Common myeloid progenitor, CD34-positive (primary cell): Measurements from ENCODE around the gene CD52.

Source experiments
- CTCF ChIA-PET: fragments of 350-600 bp; sonication (Branson Sonifier 250); formaldehyde crosslinking; loops from one replicate; lab custom pipeline; 2021; ENCODE audit warnings: antibody characterized with exemption; lab: Charles Lee
- POLR2A ChIA-PET: fragments of 350-600 bp; sonication (Branson Sonifier 250); formaldehyde crosslinking; loops from one replicate; lab custom pipeline; 2021; ENCODE audit warnings: antibody characterized with exemption; lab: Charles Lee
- DNase-seq, 3 donors: peaks; one replicate each; pipeline versions ENCODE4 v3.0.0 to v3.0.0-alpha.2; 2013
- H3K27ac ChIP-seq, 2 experiments: 1 replicate in 1 of 2; 2 replicates in 1 of 2; pipeline ENCODE4 v1.7.0; 2013; ENCODE audit warnings: inconsistent platforms in 2 of 2, low read length in 2 of 2, mild to moderate bottlenecking in 2 of 2, low read depth in 1 of 2, moderate library complexity in 1 of 2; ENCODE audit not compliant: severe bottlenecking in 2 of 2, insufficient read depth in 1 of 2, poor library complexity in 1 of 2
- H3K27me3 ChIP-seq, 5 experiments: replicated peaks in 2 of 5; 1 replicate in 3 of 5; 2 replicates in 2 of 5; pipeline versions ENCODE4 v1.6.1 to v1.7.0; 2013; ENCODE audit warnings: low read length in 4 of 5, mild to moderate bottlenecking in 2 of 5, moderate library complexity in 2 of 5, inconsistent platforms in 1 of 5; ENCODE audit not compliant: insufficient read depth in 5 of 5, control insufficient read depth in 4 of 5
- H3K36me3 ChIP-seq, 4 experiments: 1 replicate in 2 of 4; 2 replicates in 2 of 4; pipeline versions ENCODE4 v1.6.1 to v1.7.0; 2013; ENCODE audit warnings: low read length in 3 of 4, control low read depth in 1 of 4, mild to moderate bottlenecking in 1 of 4; ENCODE audit not compliant: control insufficient read depth in 4 of 4, insufficient read depth in 4 of 4
- H3K4me1 ChIP-seq, 4 experiments: 1 replicate in 3 of 4; 2 replicates in 1 of 4; pipeline versions ENCODE4 v1.6.1 to v1.7.1; 2013; ENCODE audit warnings: low read length in 3 of 4, mild to moderate bottlenecking in 3 of 4, control low read depth in 1 of 4, inconsistent platforms in 1 of 4, moderate library complexity in 1 of 4; ENCODE audit not compliant: control insufficient read depth in 4 of 4, insufficient read depth in 4 of 4; ENCODE audit errors: control extremely low read depth in 1 of 4
- H3K4me3 ChIP-seq, 7 experiments: 1 replicate in 4 of 7; 2 replicates in 3 of 7; pipeline versions ENCODE4 v1.5.1 to v1.7.0; 2013; ENCODE audit warnings: mild to moderate bottlenecking in 7 of 7, low read length in 6 of 7, moderate library complexity in 6 of 7, inconsistent platforms in 2 of 7, low read depth in 2 of 7, control low read depth in 1 of 7; ENCODE audit not compliant: insufficient read depth in 4 of 7, control insufficient read depth in 1 of 7; ENCODE audit errors: extremely low read depth in 1 of 7
- H3K9me3 ChIP-seq, 5 experiments: 1 replicate in 4 of 5; 2 replicates in 1 of 5; pipeline versions ENCODE4 v1.6.1 to v1.7.1; 2013; ENCODE audit warnings: low read length in 4 of 5, mild to moderate bottlenecking in 2 of 5, inconsistent platforms in 1 of 5, low read depth in 1 of 5, moderate library complexity in 1 of 5; ENCODE audit not compliant: control insufficient read depth in 4 of 5, insufficient read depth in 2 of 5; ENCODE audit errors: control extremely low read depth in 1 of 5
- WGBS: methylation state at CpG from one replicate; pipeline ENCODE4 v1.1.5; 2013; ENCODE audit not compliant: insufficient coverage; 5-methylcytosine and 5-hydroxymethylcytosine counted together

The CD52 gene

GRCh38 chr1:26283871-26284596 is 33.7 kb upstream of the CD52 start:
- no peak for DNase-seq
- H3K4me3 ChIP-seq: peak overlapping the region in 2 of 7 experiments; percentile 10 to 19
- 95% methylated on average over 11 of the region's 12 CpGs for WGBS
- H3K27ac ChIP-seq: peak overlapping the region; percentile 91 to 92
- no peaks in the 10 kb centered on the region for H3K27me3 ChIP-seq
- ChIA-PET CTCF (interaction anchor here (0.9 to 10.7 kb wide), 8 partner anchors 7 to 90 kb away, joined by 3 to 161 read pairs (median 9); partner anchors contain the start of genes CD52, SH3BGRL3 and UBXN11), POLR2A (interaction anchor here (0.7 to 3.0 kb wide), 4 partner anchors 9 to 50 kb away, joined by 3 to 13 read pairs (median 8); partner anchors contain the start of genes CD52 and CEP85)
- peaks cover 22 to 98% (median 96%) of the 10 kb centered on the region in 4 experiments for H3K4me1 ChIP-seq
- H3K9me3 ChIP-seq: no peaks in the 10 kb centered on the region
- H3K36me3 ChIP-seq: peaks cover 0 to 25% (median 18%) of the 10 kb centered on the region in 4 experiments

GRCh38 chr1:26284597-26285347 is 33.0 kb upstream of the CD52 start:
- peak overlapping the region; percentile 91 to 92 for H3K27ac ChIP-seq
- peaks cover 19 to 98% (median 96%) of the 10 kb centered on the region in 4 experiments for H3K4me1 ChIP-seq
- H3K27me3 ChIP-seq: no peaks in the 10 kb centered on the region
- H3K9me3 ChIP-seq: no peaks in the 10 kb centered on the region
- peak overlapping the region in 3 of 7 experiments; percentile 7 to 19 (median 10) for H3K4me3 ChIP-seq
- ChIA-PET CTCF (interaction anchor here (0.7 to 10.7 kb wide), 15 partner anchors 8 to 115 kb away, joined by 3 to 161 read pairs (median 4); partner anchors contain the start of genes CD52, SH3BGRL3, UBXN11 and ZNF593), POLR2A (interaction anchor here (0.6 to 3.0 kb wide), 4 partner anchors 9 to 107 kb away, joined by 3 to 13 read pairs (median 8); partner anchors contain the start of gene CD52)
- peaks cover 0 to 25% (median 18%) of the 10 kb centered on the region in 4 experiments for H3K36me3 ChIP-seq
- WGBS: 8% methylated on average over 15 of the region's 22 CpGs
- peak; percentile 99 to 100 (median 99) for DNase-seq

GRCh38 chr1:26285366-26286063 is 32.2 kb upstream of the CD52 start:
- POLR2A ChIA-PET: interaction anchor here (0.7 to 3.0 kb wide), 4 partner anchors 10 to 33 kb away, joined by 3 to 13 read pairs (median 5); partner anchors contain the start of gene CD52
- Histone ChIP-seq H3K4me1 (peaks cover 19 to 99% (median 98%) of the 10 kb centered on the region in 4 experiments), H3K36me3 (peaks cover 0 to 25% (median 18%) of the 10 kb centered on the region in 4 experiments), H3K9me3 (no peaks in the 10 kb centered on the region), H3K27ac (peak overlapping the region; percentile 91 to 92), H3K27me3 (no peaks in the 10 kb centered on the region), H3K4me3 (peak overlapping the region in 1 of 7 experiments; percentile 4)
- WGBS: 94% methylated on average over 13 of the region's 19 CpGs
- CTCF ChIA-PET: interaction anchor here (0.8 to 10.7 kb wide), 14 partner anchors 9 to 115 kb away, joined by 3 to 161 read pairs (median 4); partner anchors contain the start of genes CD52, SH3BGRL3, UBXN11 and ZNF593
- peak in 1 of 3 donors; percentile 36 for DNase-seq

- 100% methylated on average over 1 of the region's 2 CpGs for WGBS
- peaks cover 0 to 22% (median 16%) of the 10 kb centered on the region in 4 experiments for H3K36me3 ChIP-seq
- POLR2A ChIA-PET: interaction anchor here (0.7 to 3.0 kb wide), 4 partner anchors 10 to 32 kb away, joined by 3 to 13 read pairs (median 5); partner anchors contain the start of gene CD52
- no peaks in the 10 kb centered on the region for H3K9me3 ChIP-seq
- CTCF ChIA-PET: interaction anchor here (1.0 to 10.7 kb wide), 9 partner anchors 9 to 109 kb away, joined by 3 to 161 read pairs (median 7); partner anchors contain the start of genes CD52, SH3BGRL3 and UBXN11
- H3K27ac ChIP-seq: peak overlapping the region; percentile 91 to 92
- H3K4me1 ChIP-seq: peaks cover 21 to 99% (median 98%) of the 10 kb centered on the region in 4 experiments
- DNase-seq: no peak
- H3K27me3 ChIP-seq: no peaks in the 10 kb centered on the region
- H3K4me3 ChIP-seq: peak overlapping the region in 1 of 7 experiments; percentile 4
Observed at GRCh38 chr1:26286064-26286416, 31.7 kb upstream of the CD52 start.

GRCh38 chr1:26287033-26287711 is 30.6 kb upstream of the CD52 start:
- POLR2A ChIA-PET: interaction anchor here (1.0 to 4.6 kb wide), 6 partner anchors 11 to 31 kb away, joined by 3 to 28 read pairs (median 9); partner anchors contain the start of gene CD52
- peak overlapping the region in 1 of 7 experiments; percentile 23 for H3K4me3 ChIP-seq
- peak overlapping the region; percentile 91 to 92 for H3K27ac ChIP-seq
- CTCF ChIA-PET: interaction anchor here (1.2 to 10.7 kb wide), 9 partner anchors 10 to 106 kb away, joined by 3 to 161 read pairs (median 6); partner anchors contain the start of genes CD52, SH3BGRL3 and UBXN11
- WGBS: 4% methylated on average over 7 of the region's 8 CpGs
- H3K9me3 ChIP-seq: no peaks in the 10 kb centered on the region
- DNase-seq: peak; percentile 70 to 97 (median 96)
- peaks cover 26 to 99% (median 98%) of the 10 kb centered on the region in 4 experiments for H3K4me1 ChIP-seq
- no peaks in the 10 kb centered on the region for H3K27me3 ChIP-seq
- H3K36me3 ChIP-seq: peaks cover 0 to 22% (median 9%) of the 10 kb centered on the region in 4 experiments
